Measurements from ENCODE around the gene ZNF236. TPM values are rescaled to one million over a fixed set of nuclear protein-coding genes. Genes with fewer than 3 reads are reported as not detected.
A peak's percentile ranks its signal among the peaks of the same experiment; 100 is the strongest.
"Not testable (repeated sequence)": the region's sequence is repeated elsewhere in the genome, so short reads cannot be mapped to it uniquely, and the experiment has no call there.

The ZNF236 gene
- 10 to 100 TPM; 15.6 to 28.0 (median 20.6) TPM for total RNA-seq

DNA sequence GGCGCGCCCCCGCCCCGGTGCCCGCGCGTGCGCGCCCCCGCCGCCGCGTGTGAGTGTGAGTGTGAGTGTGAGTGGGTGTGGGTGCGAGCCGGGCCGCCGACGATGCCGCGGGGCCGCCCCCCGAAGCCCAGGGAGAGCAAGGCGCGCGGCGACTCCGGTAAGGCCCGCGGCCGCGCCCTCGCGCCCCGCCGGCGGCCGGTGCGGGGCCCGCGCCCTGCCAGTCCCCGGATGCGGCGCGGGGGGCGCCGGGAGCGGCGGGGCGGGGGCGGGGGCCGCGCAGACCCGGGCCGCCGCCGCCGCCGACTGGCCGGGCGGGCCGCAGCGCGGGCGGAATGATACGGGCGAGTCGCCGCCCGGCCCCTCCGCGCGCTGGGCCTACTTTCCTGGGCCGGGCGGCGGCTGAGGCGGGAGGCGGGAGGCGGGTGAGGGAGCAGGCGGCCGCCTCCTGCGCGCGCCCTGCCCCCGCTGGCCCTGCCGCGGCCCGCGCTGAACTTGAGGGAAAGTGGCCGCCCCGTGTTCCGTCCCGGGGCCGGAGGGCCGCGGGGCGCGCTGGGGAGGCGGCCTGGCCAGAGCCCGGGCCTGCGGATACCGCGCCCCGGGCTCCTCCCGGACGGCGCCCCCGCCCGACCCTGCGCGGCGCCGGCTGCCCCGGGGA is at the start of gene ZNF236:
ZNF236 (plus strand) TSS at position 52 of the 655 bp plus-strand sequence; CDS start at position 103, 51 bp downstream.
- intact Hi-C loops (cut with DNase I), result no loop called here
- DNase-seq, result peak; percentile 76 to 79
- Histone ChIP-seq H3K4me1 (peaks cover 11 to 13% of the 10 kb centered on the region in 2 donors), H3K9me3 (no peaks in the 10 kb centered on the region), H3K27ac (peak within 1 kb of the TSS; percentile 91 to 97 (median 95)), H3K4me3 (replicated peaks in 1 of 3) (peak within 1 kb of the TSS; percentile 61 to 98 (median 96)), H3K27me3 (no peaks in the 10 kb centered on the region), H3K36me3 (no peaks in the 10 kb centered on the region)
- 3% methylated on average over 8 of the region's 113 CpGs; no CpG with 5 or more reads in 1 of the 2 donors for WGBS, 2 donors
- TF ChIP-seq, protein P1, sequence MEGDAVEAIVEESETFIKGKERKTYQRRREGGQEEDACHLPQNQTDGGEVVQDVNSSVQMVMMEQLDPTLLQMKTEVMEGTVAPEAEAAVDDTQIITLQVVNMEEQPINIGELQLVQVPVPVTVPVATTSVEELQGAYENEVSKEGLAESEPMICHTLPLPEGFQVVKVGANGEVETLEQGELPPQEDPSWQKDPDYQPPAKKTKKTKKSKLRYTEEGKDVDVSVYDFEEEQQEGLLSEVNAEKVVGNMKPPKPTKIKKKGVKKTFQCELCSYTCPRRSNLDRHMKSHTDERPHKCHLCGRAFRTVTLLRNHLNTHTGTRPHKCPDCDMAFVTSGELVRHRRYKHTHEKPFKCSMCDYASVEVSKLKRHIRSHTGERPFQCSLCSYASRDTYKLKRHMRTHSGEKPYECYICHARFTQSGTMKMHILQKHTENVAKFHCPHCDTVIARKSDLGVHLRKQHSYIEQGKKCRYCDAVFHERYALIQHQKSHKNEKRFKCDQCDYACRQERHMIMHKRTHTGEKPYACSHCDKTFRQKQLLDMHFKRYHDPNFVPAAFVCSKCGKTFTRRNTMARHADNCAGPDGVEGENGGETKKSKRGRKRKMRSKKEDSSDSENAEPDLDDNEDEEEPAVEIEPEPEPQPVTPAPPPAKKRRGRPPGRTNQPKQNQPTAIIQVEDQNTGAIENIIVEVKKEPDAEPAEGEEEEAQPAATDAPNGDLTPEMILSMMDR (IDR thresholded peaks at IDR 0.05), result no peak
- TF ChIP-seq POLR2A (IDR thresholded peaks at IDR 0.05), result peak; percentile 59 to 72

DNA sequence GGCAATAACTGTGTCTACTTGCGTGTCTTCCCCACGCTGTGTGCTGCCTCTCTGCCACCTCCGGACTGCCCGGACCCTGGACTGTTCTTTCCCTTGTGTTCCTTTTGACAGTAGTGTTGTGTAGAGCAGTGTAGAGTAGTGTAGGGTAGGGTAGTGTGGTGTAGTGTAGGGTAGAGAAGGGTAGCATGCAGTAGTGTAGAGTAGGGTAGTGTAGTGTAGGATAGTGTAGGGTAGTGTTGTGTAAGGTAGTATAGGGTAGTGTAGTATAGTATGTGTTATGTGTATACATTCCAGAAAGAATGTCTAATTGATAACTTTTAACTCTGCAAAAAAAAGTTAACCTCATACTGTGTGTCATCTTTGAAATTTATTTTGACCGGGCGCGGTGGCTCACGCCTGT is 49.7 kb upstream of the ZNF236 start:
- H3K4me3 ChIP-seq (replicated peaks in 1 of 3), result no peak overlapping the region
- intact Hi-C loops (cut with DNase I), result no loop called here
- no peak for DNase-seq
- H3K4me1 ChIP-seq, result no peaks in the 10 kb centered on the region
- no peaks in the 10 kb centered on the region for H3K9me3 ChIP-seq
- H3K27me3 ChIP-seq, result no peaks in the 10 kb centered on the region
- WGBS, 2 donors, result 91 to 95% methylated on average over 8 of the region's 8 CpGs
- H3K27ac ChIP-seq, result no peak overlapping the region
- TF ChIP-seq, protein P1 (IDR thresholded peaks at IDR 0.05), result no peak
- no peak for TF ChIP-seq POLR2A (IDR thresholded peaks at IDR 0.05)
- no peaks in the 10 kb centered on the region for H3K36me3 ChIP-seq

DNA sequence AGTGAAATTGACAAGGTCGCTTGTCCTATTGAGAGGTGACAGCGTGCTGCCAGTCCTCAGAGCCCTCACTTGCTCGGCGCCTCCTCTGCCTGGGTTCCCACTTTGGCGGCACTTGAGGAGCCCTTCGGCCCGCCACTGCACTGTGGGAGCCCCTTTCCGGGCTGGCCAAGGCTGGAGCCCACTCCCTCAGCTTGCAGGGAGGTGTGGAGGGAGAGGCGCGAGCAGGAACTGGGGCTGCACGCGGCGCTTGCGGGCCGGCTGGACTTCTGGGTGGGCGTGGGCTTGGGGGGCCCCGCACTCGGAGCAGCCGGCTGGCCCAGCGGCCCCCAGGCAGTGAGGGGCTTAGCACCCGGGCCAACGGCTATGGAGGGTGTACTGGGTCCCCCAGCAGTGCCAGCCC is 45.3 kb upstream of the ZNF236 start:
- H3K36me3 ChIP-seq; H3K4me1 ChIP-seq; H3K27me3 ChIP-seq; intact Hi-C loops (cut with DNase I); DNase-seq; H3K9me3 ChIP-seq; H3K27ac ChIP-seq; H3K4me3 ChIP-seq (replicated peaks in 1 of 3): not testable (repeated sequence)
- WGBS, 2 donors, result 92 to 94% methylated on average over 4 to 7 of the region's 22 CpGs

DNA sequence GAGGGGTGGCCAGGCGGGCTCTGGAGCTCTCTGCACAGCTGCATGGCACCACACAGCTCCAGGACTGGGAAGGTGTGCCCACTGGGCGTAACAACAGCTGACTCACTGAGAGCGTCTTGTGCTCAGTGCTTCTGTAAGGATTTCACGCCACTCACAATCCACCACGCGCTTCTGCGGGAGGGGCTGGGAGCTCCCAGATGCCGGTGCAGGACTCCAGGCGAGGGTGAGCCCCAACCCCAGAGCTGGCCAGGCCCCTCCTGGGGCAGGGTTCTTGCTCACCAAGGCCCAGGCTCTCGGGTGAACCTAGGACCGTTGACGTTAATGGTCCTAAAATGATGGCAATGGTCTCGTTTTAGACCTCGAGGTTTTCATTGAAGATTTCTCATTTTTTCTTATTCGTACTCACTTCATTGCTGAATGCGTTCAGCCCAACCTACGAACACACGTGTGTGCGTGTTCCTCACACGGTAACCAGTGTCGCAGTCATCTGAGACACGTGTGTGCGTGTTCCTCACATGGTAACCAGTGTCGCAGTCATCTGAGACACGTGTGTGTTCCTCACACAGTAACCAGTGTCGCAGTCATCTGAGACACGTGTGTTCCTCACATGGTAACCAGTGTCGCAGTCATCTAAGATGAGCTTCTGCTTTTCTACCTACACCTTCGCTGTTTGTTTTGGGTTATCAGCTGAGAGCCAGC is 38.4 kb upstream of the ZNF236 start:
- Histone ChIP-seq H3K4me3 (replicated peaks in 1 of 3) (no peak overlapping the region), H3K4me1 (no peaks in the 10 kb centered on the region), H3K27me3 (no peaks in the 10 kb centered on the region), H3K36me3 (no peaks in the 10 kb centered on the region), H3K9me3 (no peaks in the 10 kb centered on the region), H3K27ac (no peak overlapping the region)
- TF ChIP-seq, protein P1 (IDR thresholded peaks at IDR 0.05), result no peak
- TF ChIP-seq POLR2A (IDR thresholded peaks at IDR 0.05), result no peak
- no peak for DNase-seq
- 88 to 90% methylated on average over 28 to 29 of the region's 29 CpGs for WGBS, 2 donors
- intact Hi-C loops (cut with DNase I), result no loop called here

DNA sequence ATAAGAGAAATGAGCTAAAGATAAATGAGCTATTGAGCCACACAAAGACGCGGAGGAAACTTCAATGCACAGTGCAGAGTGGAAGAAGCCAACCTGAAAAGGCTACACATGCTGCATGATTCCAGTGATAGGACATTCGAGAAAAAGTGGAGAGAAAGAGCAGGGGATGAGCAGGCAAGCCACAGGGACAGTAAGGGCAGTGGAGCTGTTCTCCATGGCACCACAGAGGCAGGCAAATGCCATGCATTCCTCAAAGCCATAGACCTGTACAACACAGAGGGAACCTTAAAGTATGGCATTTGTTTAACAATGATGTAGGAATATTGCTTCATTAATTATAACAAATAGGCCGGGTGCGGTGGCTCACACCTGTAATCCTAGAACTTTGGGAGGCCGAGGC is 36.5 kb upstream of the ZNF236 start:
- H3K36me3 ChIP-seq, result no peaks in the 10 kb centered on the region
- no peak overlapping the region for H3K27ac ChIP-seq
- H3K4me3 ChIP-seq (replicated peaks in 1 of 3), result no peak overlapping the region
- no peaks in the 10 kb centered on the region for H3K4me1 ChIP-seq
- H3K9me3 ChIP-seq, result no peaks in the 10 kb centered on the region
- no peak for TF ChIP-seq POLR2A (IDR thresholded peaks at IDR 0.05)
- TF ChIP-seq, protein P1 (IDR thresholded peaks at IDR 0.05), result no peak
- H3K27me3 ChIP-seq, result no peaks in the 10 kb centered on the region
- DNase-seq, result no peak
- 91 to 92% methylated on average over 6 of the region's 6 CpGs for WGBS, 2 donors
- intact Hi-C loops (cut with DNase I), result no loop called here
